Astrocyte (in vitro differentiated cells and primary cell): Measurements from ENCODE around the gene SMTN. TPM values are rescaled to one million over a fixed set of nuclear protein-coding genes. Genes with fewer than 3 reads are reported as not detected.

Experiments used
- DNase-seq: peaks from one replicate; pipeline ENCODE4 v3.0.0-alpha.2; 2010; ENCODE audit warnings: low read depth
- FAIRE-seq: peaks from 2 replicates; lab custom pipeline; 2011; peaks lifted over from hg19 to GRCh38; lab: Jason Lieb, UNC
- H2AFZ ChIP-seq: 2 replicates; pipeline ENCODE4 v1.6.0; 2012; ENCODE audit warnings: low read depth, low read length, inconsistent platforms
- H3K27ac ChIP-seq: 2 replicates; pipeline ENCODE4 v1.5.1; 2011; ENCODE audit warnings: low read depth, low read length, inconsistent platforms
- H3K27me3 ChIP-seq: 2 replicates; pipeline ENCODE4 v1.6.0; 2011; ENCODE audit warnings: low read length, inconsistent platforms; ENCODE audit not compliant: insufficient read depth
- H3K36me3 ChIP-seq: 2 replicates; pipeline ENCODE4 v1.5.1; 2011; ENCODE audit warnings: low read length, inconsistent platforms; ENCODE audit not compliant: insufficient read depth
- H3K4me1 ChIP-seq: 2 replicates; pipeline ENCODE4 v1.5.1; 2011; ENCODE audit warnings: low read length, inconsistent platforms; ENCODE audit not compliant: insufficient read depth
- H3K4me2 ChIP-seq: 2 replicates; pipeline ENCODE4 v1.6.0; 2012; ENCODE audit warnings: low read length, inconsistent platforms
- H3K4me3 ChIP-seq: 2 replicates; pipeline ENCODE4 v1.5.1; 2011; ENCODE audit warnings: low read depth, mild to moderate bottlenecking, low read length, inconsistent platforms; ENCODE audit not compliant: insufficient read depth
- H3K79me2 ChIP-seq: 2 replicates; pipeline ENCODE4 v1.6.0; 2012; ENCODE audit warnings: mild to moderate bottlenecking, low read length, inconsistent platforms; ENCODE audit not compliant: insufficient read depth
- H3K9ac ChIP-seq: 2 replicates; pipeline ENCODE4 v1.6.0; 2012; ENCODE audit warnings: mild to moderate bottlenecking, low read length, inconsistent platforms
- H3K9me3 ChIP-seq: 2 replicates; pipeline ENCODE4 v1.5.1; 2012; ENCODE audit warnings: low read depth, mild to moderate bottlenecking, low read length, inconsistent platforms; ENCODE audit not compliant: insufficient read depth
- H4K20me1 ChIP-seq: 2 replicates; pipeline ENCODE4 v1.6.0; 2012; ENCODE audit warnings: low read length, inconsistent platforms; ENCODE audit not compliant: insufficient read depth
- H3K27ac Mint-ChIP-seq: one replicate; pipeline ENCODE4 v1.8.0; 2021; ENCODE audit warnings: mild to moderate bottlenecking, mixed read lengths; ENCODE audit not compliant: unreplicated experiment
- H3K27me3 Mint-ChIP-seq: one replicate; pipeline ENCODE4 v1.8.0; 2021; ENCODE audit warnings: low read depth, mixed read lengths; ENCODE audit not compliant: unreplicated experiment
- H3K36me3 Mint-ChIP-seq: one replicate; pipeline ENCODE4 v1.8.0; 2021; ENCODE audit warnings: low read depth, mixed read lengths; ENCODE audit not compliant: unreplicated experiment
- H3K4me1 Mint-ChIP-seq: one replicate; pipeline ENCODE4 v1.8.0; 2021; ENCODE audit warnings: low read depth, mixed read lengths; ENCODE audit not compliant: unreplicated experiment
- H3K4me3 Mint-ChIP-seq: one replicate; pipeline ENCODE4 v1.8.0; 2021; ENCODE audit warnings: mild to moderate bottlenecking, moderate library complexity, mixed read lengths; ENCODE audit not compliant: unreplicated experiment
- H3K9me3 Mint-ChIP-seq: one replicate; pipeline ENCODE4 v1.8.0; 2021; ENCODE audit warnings: mild to moderate bottlenecking, mixed read lengths; ENCODE audit not compliant: unreplicated experiment
- CTCF ChIP-seq: IDR thresholded peaks from 2 replicates; pipeline ENCODE4 v1.5.1; 2011; ENCODE audit warnings: low read depth, mild to moderate bottlenecking, inconsistent platforms, low read length, moderate library complexity; ENCODE audit not compliant: insufficient read depth
- EZH2 ChIP-seq: IDR thresholded peaks from 2 replicates; pipeline ENCODE4 v1.6.1; 2012; ENCODE audit warnings: mild to moderate bottlenecking, low read length, inconsistent platforms; ENCODE audit not compliant: insufficient read depth
- total RNA-seq: library from RNA; stranded (reverse); gene quantifications from 2 replicates; pipeline ENCODE4 v1.2.1, GENCODE V29; 2021

The SMTN gene
- total RNA-seq, 1 donor from 2014 or later: 98.9 TPM

GRCh38 chr22:31122532-31123291 is 41.6 kb downstream of the SMTN start, which contains the start of gene INPP5J:
TSS of gene INPP5J (plus strand) at chr22:31122966. CDS start at chr22:31123015, 49 bp downstream.
- H2AFZ ChIP-seq: peak within 1 kb of the TSS; percentile 81
- H3K27ac ChIP-seq: no peak within 1 kb of the TSS

GRCh38 chr22:31123292-31123602 is 42.1 kb downstream of the SMTN start:
- Mint-ChIP-seq H3K27ac (no peak overlapping the region), H3K27me3 (peaks cover 22% of the 10 kb centered on the region), H3K9me3 (no peaks in the 10 kb centered on the region), H3K36me3 (peaks cover 2% of the 10 kb centered on the region), H3K4me1 (peaks cover 5% of the 10 kb centered on the region), H3K4me3 (peak overlapping the region; percentile 79)
- no peak for TF ChIP-seq EZH2
- H3K36me3 ChIP-seq: no peaks in the 10 kb centered on the region
- H3K4me3 ChIP-seq: peak overlapping the region; percentile 52
- FAIRE-seq (no peak), DNase-seq (no peak)
- peaks cover 7% of the 10 kb centered on the region for H3K27me3 ChIP-seq
- peaks cover 3% of the 10 kb centered on the region for H3K4me1 ChIP-seq
- no peaks in the 10 kb centered on the region for H3K79me2 ChIP-seq
- H2AFZ ChIP-seq: peak overlapping the region; percentile 81
- H3K9me3 ChIP-seq: no peaks in the 10 kb centered on the region
- H3K9ac ChIP-seq: peak overlapping the region; percentile 66
- no peak overlapping the region for H3K27ac ChIP-seq
- peak overlapping the region; percentile 87 for H3K4me2 ChIP-seq
- H4K20me1 ChIP-seq: no peaks in the 10 kb centered on the region

More at GRCh38 chr22:31122532-31123291, 41.6 kb downstream of the SMTN start, which contains the start of gene INPP5J:
- Histone ChIP-seq H3K36me3 (no peaks in the 10 kb centered on the region), H3K27me3 (peaks cover 7% of the 10 kb centered on the region), H3K4me3 (peak within 1 kb of the TSS; percentile 52), H3K79me2 (no peaks in the 10 kb centered on the region), H4K20me1 (no peaks in the 10 kb centered on the region), H3K9me3 (no peaks in the 10 kb centered on the region), H3K4me1 (peaks cover 3% of the 10 kb centered on the region), H3K9ac (peak within 1 kb of the TSS; percentile 66), H3K4me2 (peak within 1 kb of the TSS; percentile 87)
- Mint-ChIP-seq H3K4me3 (peak within 1 kb of the TSS; percentile 79), H3K27ac (no peak within 1 kb of the TSS), H3K36me3 (peaks cover 2% of the 10 kb centered on the region), H3K27me3 (peaks cover 22% of the 10 kb centered on the region), H3K9me3 (no peaks in the 10 kb centered on the region), H3K4me1 (peaks cover 5% of the 10 kb centered on the region)
- TF ChIP-seq EZH2 (no peak), CTCF (no peak)
- DNase-seq (peak; percentile 39), FAIRE-seq (no peak)

GRCh38 chr22:31124290-31124689 is 43.2 kb downstream of the SMTN start:
- no peaks in the 10 kb centered on the region for H4K20me1 ChIP-seq
- peaks cover 2% of the 10 kb centered on the region for H3K4me1 Mint-ChIP-seq
- peaks cover 7% of the 10 kb centered on the region for H3K27me3 ChIP-seq
- no peaks in the 10 kb centered on the region for H3K36me3 ChIP-seq
- no peak overlapping the region for H3K4me3 ChIP-seq
- H3K4me3 Mint-ChIP-seq: no peak overlapping the region
- H3K9me3 ChIP-seq: no peaks in the 10 kb centered on the region
- DNase-seq: no peak
- no peak for FAIRE-seq
- no peak overlapping the region for H3K27ac ChIP-seq
- H3K9me3 Mint-ChIP-seq: no peaks in the 10 kb centered on the region
- H3K9ac ChIP-seq: no peak overlapping the region
- H3K4me1 ChIP-seq: peaks cover 3% of the 10 kb centered on the region
- H2AFZ ChIP-seq: no peak overlapping the region
- H3K27me3 Mint-ChIP-seq: peaks cover 22% of the 10 kb centered on the region
- TF ChIP-seq CTCF: no peak
- no peak for TF ChIP-seq EZH2
- H3K4me2 ChIP-seq: no peak overlapping the region
- H3K79me2 ChIP-seq: no peaks in the 10 kb centered on the region
- H3K36me3 Mint-ChIP-seq: peaks cover 2% of the 10 kb centered on the region
- H3K27ac Mint-ChIP-seq: no peak overlapping the region
